ENCODE data around the gene PCDH15.

DNA sequence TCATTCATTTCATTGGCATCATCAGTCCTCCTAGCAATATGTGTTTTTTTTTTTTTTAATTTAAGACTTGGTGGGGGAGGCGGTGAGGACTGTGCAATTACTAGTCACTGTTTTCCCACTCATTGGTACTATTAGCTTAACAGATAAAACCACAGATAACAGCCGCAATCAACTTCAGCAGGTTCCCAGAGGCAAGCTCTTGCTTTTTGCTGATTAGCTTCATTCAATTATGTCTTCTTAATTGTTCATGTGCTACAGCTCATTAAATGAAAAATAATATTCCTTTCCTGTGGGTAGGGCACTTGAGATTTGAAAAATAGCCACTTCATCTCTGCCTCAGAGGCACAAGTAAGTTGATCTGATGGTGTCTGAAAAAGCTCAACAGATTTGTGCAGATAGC is 215.5 kb downstream of the PCDH15 start:
- TF ChIP-seq CTCF (IDR thresholded peaks at IDR 0.05) (no peak), POLR2A (IDR thresholded peaks at IDR 0.05) (no peak), POLR2AphosphoS5 (IDR thresholded peaks at IDR 0.05) (no peak)
